DMS53 (cell line): ENCODE results near the gene PSMC2.

Experiments
- DNase-seq: peaks from one replicate; lab custom pipeline; 2025; lab: John Stamatoyannopoulos, UW

PSMC2 gene

GRCh38 chr7:103347507-103348267 is at the start of gene PSMC2:
TSS of gene PSMC2 (plus strand) at chr7:103347643. CDS start at chr7:103347712, 69 bp downstream.
- DNase-seq, result peak; percentile 97

GRCh38 chr7:103297837-103298179 is 49.6 kb upstream of the PSMC2 start:
- DNase-seq, result no peak

GRCh38 chr7:103299660-103300059 is 47.8 kb upstream of the PSMC2 start:
- no peak for DNase-seq

GRCh38 chr7:103301441-103301840 is 46.0 kb upstream of the PSMC2 start:
- no peak for DNase-seq

- DNase-seq, result peak; percentile 19
Observed at GRCh38 chr7:103307503-103308231, 39.8 kb upstream of the PSMC2 start.

GRCh38 chr7:103314852-103315251 is 32.6 kb upstream of the PSMC2 start:
- no peak for DNase-seq

- DNase-seq, result no peak
Observed at GRCh38 chr7:103316380-103316941, 31.0 kb upstream of the PSMC2 start.

GRCh38 chr7:103317009-103317408 is 30.4 kb upstream of the PSMC2 start:
- DNase-seq, result no peak

GRCh38 chr7:103325744-103326143 is 21.7 kb upstream of the PSMC2 start:
- DNase-seq, result no peak

GRCh38 chr7:103336761-103337160 is 10.7 kb upstream of the PSMC2 start:
- no peak for DNase-seq

GRCh38 chr7:103338864-103339263 is 8.6 kb upstream of the PSMC2 start:
- DNase-seq, result no peak

GRCh38 chr7:103341466-103341865 is 6.0 kb upstream of the PSMC2 start:
- DNase-seq, result no peak

GRCh38 chr7:103343332-103343731 is 4.1 kb upstream of the PSMC2 start:
- no peak for DNase-seq

GRCh38 chr7:103343758-103344452 is 3.5 kb upstream of the PSMC2 start:
- DNase-seq, result peak; percentile 71

GRCh38 chr7:103344453-103345149 is 2.8 kb upstream of the PSMC2 start, which contains the start of gene DNAJC2:
TSS of gene DNAJC2 (minus strand) at chr7:103344767. CDS start at chr7:103344622, 145 bp downstream.
- DNase-seq, result peak; percentile 99

- no peak for DNase-seq
Observed at GRCh38 chr7:103346396-103346795, 1.0 kb upstream of the PSMC2 start.

GRCh38 chr7:103348452-103348851 is 1.0 kb downstream of the PSMC2 start:
- peak; percentile 38 for DNase-seq

- DNase-seq, result no peak
Observed at GRCh38 chr7:103348959-103349358, 1.5 kb downstream of the PSMC2 start.

- no peak for DNase-seq
Observed at GRCh38 chr7:103349805-103350204, 2.4 kb downstream of the PSMC2 start.

GRCh38 chr7:103369432-103369831 is 22.0 kb downstream of the PSMC2 start:
- no peak for DNase-seq

GRCh38 chr7:103373866-103374643 is 26.6 kb downstream of the PSMC2 start:
- DNase-seq, result no peak
